LNCAP (cell line): Measurements from ENCODE around the gene METTL23.

ENCODE experiments used
- TF ChIP-seq, protein P1 (sequence below): fragments of 450-650 bp; IDR thresholded peaks from 2 replicates; pipeline ENCODE4 v1.5.1; 2017; ENCODE audit warnings: mild to moderate bottlenecking

The METTL23 gene

DNA sequence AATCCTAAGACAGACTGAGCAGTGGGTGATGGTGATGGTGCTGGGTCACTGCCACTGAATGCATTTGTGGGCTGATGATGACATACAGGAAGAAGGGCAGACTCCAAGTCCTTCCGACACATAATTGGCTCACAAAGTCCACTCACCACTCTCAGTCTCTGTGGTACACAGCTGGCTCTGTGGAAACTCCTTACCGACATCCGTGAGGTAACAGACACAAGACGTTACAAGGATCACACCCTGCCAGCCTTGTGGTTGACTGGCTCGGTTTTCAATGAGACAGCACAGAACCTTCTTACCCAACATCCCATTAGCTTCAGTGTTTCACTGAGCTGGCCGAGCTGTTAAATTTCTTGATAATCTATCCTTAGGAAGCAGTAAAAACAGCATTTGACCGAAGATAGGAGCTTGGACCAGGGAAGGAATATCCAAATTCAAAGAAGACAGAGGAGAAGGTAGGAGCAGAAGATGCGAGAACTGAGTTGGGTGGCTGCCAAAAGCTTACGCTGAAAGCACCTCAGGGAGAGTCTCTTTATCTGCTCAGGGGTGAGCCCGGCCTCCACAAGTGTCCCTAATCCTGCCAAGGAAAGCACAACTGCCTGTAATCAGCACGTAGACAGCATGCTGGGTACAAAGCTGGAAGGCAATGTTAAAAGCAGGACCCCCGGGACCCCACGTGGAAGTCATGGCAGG lies 10.3 kb upstream of the METTL23 start:
- TF ChIP-seq, protein P1, sequence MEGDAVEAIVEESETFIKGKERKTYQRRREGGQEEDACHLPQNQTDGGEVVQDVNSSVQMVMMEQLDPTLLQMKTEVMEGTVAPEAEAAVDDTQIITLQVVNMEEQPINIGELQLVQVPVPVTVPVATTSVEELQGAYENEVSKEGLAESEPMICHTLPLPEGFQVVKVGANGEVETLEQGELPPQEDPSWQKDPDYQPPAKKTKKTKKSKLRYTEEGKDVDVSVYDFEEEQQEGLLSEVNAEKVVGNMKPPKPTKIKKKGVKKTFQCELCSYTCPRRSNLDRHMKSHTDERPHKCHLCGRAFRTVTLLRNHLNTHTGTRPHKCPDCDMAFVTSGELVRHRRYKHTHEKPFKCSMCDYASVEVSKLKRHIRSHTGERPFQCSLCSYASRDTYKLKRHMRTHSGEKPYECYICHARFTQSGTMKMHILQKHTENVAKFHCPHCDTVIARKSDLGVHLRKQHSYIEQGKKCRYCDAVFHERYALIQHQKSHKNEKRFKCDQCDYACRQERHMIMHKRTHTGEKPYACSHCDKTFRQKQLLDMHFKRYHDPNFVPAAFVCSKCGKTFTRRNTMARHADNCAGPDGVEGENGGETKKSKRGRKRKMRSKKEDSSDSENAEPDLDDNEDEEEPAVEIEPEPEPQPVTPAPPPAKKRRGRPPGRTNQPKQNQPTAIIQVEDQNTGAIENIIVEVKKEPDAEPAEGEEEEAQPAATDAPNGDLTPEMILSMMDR = no peak

DNA sequence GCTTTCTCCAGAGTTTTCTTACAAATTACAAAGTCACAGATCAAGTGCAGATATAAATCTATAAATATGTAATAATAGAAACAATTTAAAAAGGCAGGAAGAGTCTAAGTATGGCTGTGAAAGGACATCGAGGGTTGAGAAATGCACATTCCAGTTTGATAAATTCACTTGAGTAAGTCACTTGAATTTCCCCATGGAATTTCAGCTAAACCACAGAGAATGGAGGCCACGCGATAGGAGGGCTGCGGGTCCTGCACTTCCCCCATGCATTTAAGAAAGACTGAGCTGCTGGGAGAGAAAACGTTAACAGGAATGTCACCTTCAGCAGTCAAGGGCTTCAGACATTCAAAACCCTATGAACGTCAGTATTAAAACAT lies 9.8 kb upstream of the METTL23 start:
- TF ChIP-seq, protein P1 = no peak

- TF ChIP-seq, protein P1 = no peak
These were observed 8.1 kb upstream of the METTL23 start for GRCh38 chr17:76718516-76718915.

- TF ChIP-seq, protein P1 = no peak
These were observed 6.4 kb upstream of the METTL23 start for GRCh38 chr17:76720211-76720610.

GRCh38 chr17:76720941-76721340 lies 5.7 kb upstream of the METTL23 start:
- TF ChIP-seq, protein P1 = no peak

- TF ChIP-seq, protein P1 = no peak
These were observed 5.2 kb upstream of the METTL23 start for GRCh38 chr17:76721463-76721862.

GRCh38 chr17:76722279-76722678 lies 4.4 kb upstream of the METTL23 start:
- TF ChIP-seq, protein P1 = no peak

DNA sequence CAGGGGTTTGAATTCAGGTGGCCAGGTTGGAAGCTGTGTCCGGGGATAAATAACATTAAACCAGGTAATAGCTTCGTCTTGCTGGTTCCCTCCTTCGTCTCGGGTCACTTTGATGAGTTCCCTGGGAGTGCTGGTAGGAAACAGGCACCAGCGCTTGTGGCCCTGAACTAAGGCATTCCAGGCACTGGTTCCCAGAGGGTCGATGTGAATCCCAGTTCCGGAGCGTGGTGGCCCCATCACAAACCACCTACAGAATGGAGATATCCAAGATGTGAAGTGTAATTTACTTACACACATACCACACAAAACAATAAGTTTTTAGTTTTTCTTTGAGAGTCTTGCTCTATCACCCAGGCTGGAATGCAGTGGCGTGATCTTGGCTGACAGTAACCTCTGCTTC lies 2.8 kb upstream of the METTL23 start:
- TF ChIP-seq, protein P1 = no peak
